ENCODE measurements around the gene KAT6B.

The KAT6B gene

DNA sequence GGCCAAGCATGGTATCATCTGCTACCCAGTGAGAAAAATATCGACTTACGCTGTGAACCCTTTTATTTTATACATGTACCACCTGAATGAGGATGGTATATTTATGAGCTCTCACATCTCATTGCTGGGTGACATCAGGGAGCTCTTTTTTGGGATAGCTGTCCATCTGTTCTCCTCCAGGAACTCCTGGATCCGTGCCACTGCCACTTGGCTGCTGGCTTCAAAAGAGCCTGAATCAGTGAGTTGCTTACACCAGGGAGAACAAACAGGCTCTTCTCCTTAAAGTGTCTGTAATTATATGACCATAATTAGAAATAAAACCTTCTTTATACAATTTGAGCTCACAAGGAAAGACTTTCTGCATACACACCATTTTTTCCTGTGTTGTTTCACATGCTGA is 106.2 kb downstream of the KAT6B start:
- Histone ChIP-seq H3K27ac (ENCODE audit: extremely low read depth, low read depth, low read length) (no peak overlapping the region; the same call in 1 of the 2 replicates), H3K36me3 (ENCODE audit: control insufficient read depth in 2 of 2, insufficient read depth in 1 of 2, low read length in 2 of 2) (no peaks in the 10 kb centered on the region), H3K9me3 (ENCODE audit: control insufficient read depth, insufficient read depth, low read depth, low read length) (no peaks in the 10 kb centered on the region), H3K4me3 (ENCODE audit: low read depth, low read length) (no peak overlapping the region), H3K4me1 (ENCODE audit: control insufficient read depth, insufficient read depth, low read length) (peaks cover 9% of the 10 kb centered on the region)
- CTCF ChIA-PET: interaction anchor here (0.6 to 0.9 kb wide), 3 partner anchors 58 to 167 kb away, joined by 3 read pairs; no protein-coding TSS in a partner anchor
- TF ChIP-seq FEZF1 (tag by site-specific recombination; IDR thresholded peaks at IDR 0.05): peak; percentile 64; the same call in 1 of the 2 replicates
- peak; percentile 56 for TF ChIP-seq ZNF335 (tag by site-specific recombination; conservative IDR thresholded peaks at IDR 0.05)
- no peak for TF ChIP-seq ZBTB20 (tag by site-specific recombination; IDR thresholded peaks at IDR 0.05)
- POLR2A ChIA-PET: interaction anchor here (1.2 kb wide), 1 partner anchor 11 kb away, joined by 3 read pairs; no protein-coding TSS in a partner anchor

DNA sequence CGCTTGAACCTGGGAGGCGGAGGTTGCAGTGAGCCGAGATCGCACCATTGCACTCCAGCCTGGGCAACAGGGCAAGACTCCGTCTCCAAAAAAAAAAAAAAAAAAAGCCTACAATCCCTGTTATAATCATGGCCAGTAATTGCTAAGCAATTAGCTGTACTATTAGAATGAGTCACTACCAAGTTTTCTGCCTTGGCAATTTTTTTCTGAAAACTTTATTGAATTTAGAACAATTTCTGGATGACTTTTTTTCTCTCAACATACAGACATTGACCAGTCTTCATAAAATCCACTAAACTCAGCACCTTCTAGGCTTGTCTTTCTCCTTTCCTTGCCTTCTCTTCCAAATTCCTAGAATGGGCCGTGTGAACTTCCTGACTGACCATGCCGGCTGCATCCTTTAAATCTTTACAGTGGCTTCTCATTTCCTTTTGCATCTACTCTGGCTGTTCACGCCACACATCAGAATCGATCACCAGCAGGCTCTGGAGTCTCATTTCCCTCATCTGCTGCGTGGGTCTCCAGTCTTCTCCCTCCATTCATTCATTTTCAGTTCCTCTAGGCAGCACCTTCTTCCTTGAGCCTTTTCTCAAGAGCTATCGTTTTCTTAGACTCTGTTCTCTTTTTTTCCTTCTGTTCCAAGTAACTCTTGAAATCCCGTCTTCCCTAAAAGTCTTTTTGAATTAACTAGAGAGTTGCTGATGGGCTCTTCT is 107.9 kb downstream of the KAT6B start:
- TF ChIP-seq ZBTB8A (tag by site-specific recombination; IDR thresholded peaks at IDR 0.05) (no peak), SP3 (tag by site-specific recombination; IDR thresholded peaks at IDR 0.05) (no peak), ZNF549 (tag by site-specific recombination; IDR thresholded peaks at IDR 0.05) (no peak), ZNF239 (tag by site-specific recombination; IDR thresholded peaks at IDR 0.05) (no peak), ZNF169 (tag by site-specific recombination; IDR thresholded peaks at IDR 0.05) (no peak), ZNF391 (tag by site-specific recombination; IDR thresholded peaks at IDR 0.05; ENCODE audit: borderline replicate concordance, low read depth) (no peak), SALL2 (tag by site-specific recombination; IDR thresholded peaks at IDR 0.05; ENCODE audit: borderline replicate concordance) (no peak), ZSCAN30 (tag by site-specific recombination; IDR thresholded peaks at IDR 0.05) (no peak), ZNF501 (tag by site-specific recombination; IDR thresholded peaks at IDR 0.05) (no peak), ZSCAN16 (tag by site-specific recombination; IDR thresholded peaks at IDR 0.05) (no peak), HOXC10 (CRISPR knock-in tag; IDR thresholded peaks at IDR 0.05) (no peak), ZNF76 (tag by site-specific recombination; IDR thresholded peaks at IDR 0.05; ENCODE audit: borderline replicate concordance, low read depth) (no peak), ZNF2 (tag by site-specific recombination; IDR thresholded peaks at IDR 0.05) (no peak), ZNF324 (tag by site-specific recombination; IDR thresholded peaks at IDR 0.05) (no peak), KLF9 (tag by site-specific recombination; IDR thresholded peaks at IDR 0.05; ENCODE audit: low read depth) (no peak), ZNF416 (tag by site-specific recombination; IDR thresholded peaks at IDR 0.05) (no peak), TCF7L2 (IDR thresholded peaks at IDR 0.05; ENCODE audit: borderline replicate concordance, low read depth, low read length) (no peak), TRIM28 (IDR thresholded peaks at IDR 0.05; ENCODE audit: borderline replicate concordance, low read length) (no peak)
- TF ChIP-seq, protein P1, sequence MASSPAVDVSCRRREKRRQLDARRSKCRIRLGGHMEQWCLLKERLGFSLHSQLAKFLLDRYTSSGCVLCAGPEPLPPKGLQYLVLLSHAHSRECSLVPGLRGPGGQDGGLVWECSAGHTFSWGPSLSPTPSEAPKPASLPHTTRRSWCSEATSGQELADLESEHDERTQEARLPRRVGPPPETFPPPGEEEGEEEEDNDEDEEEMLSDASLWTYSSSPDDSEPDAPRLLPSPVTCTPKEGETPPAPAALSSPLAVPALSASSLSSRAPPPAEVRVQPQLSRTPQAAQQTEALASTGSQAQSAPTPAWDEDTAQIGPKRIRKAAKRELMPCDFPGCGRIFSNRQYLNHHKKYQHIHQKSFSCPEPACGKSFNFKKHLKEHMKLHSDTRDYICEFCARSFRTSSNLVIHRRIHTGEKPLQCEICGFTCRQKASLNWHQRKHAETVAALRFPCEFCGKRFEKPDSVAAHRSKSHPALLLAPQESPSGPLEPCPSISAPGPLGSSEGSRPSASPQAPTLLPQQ (tag by site-specific recombination; IDR thresholded peaks at IDR 0.05): no peak
- TF ChIP-seq, protein P2, sequence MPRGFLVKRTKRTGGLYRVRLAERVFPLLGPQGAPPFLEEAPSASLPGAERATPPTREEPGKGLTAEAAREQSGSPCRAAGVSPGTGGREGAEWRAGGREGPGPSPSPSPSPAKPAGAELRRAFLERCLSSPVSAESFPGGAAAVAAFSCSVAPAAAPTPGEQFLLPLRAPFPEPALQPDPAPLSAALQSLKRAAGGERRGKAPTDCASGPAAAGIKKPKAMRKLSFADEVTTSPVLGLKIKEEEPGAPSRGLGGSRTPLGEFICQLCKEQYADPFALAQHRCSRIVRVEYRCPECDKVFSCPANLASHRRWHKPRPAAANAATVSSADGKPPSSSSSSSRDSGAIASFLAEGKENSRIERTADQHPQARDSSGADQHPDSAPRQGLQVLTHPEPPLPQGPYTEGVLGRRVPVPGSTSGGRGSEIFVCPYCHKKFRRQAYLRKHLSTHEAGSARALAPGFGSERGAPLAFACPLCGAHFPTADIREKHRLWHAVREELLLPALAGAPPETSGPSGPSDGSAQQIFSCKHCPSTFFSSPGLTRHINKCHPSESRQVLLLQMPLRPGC (tag by site-specific recombination; IDR thresholded peaks at IDR 0.05): no peak
- POLR2A ChIA-PET: no interaction called here
- Histone ChIP-seq H3K9me3 (ENCODE audit: control insufficient read depth, insufficient read depth, low read depth, low read length) (no peaks in the 10 kb centered on the region), H3K4me3 (ENCODE audit: low read depth, low read length) (no peak overlapping the region), H3K36me3 (ENCODE audit: control insufficient read depth in 2 of 2, insufficient read depth in 1 of 2, low read length in 2 of 2) (no peaks in the 10 kb centered on the region), H3K27ac (ENCODE audit: extremely low read depth, low read depth, low read length) (no peak overlapping the region), H3K4me1 (ENCODE audit: control insufficient read depth, insufficient read depth, low read length) (peaks cover 12% of the 10 kb centered on the region)
- CTCF ChIA-PET: no interaction called here

Data from HEK293 (cell line).